Chondrocyte (in vitro differentiated cells): ENCODE results near the gene CEP68. TPM values are rescaled to one million over a fixed set of nuclear protein-coding genes. Genes with fewer than 3 reads are reported as not detected.

Source experiments
- DNase-seq: peaks from one replicate; pipeline ENCODE4 v3.0.0; 2021; ENCODE audit warnings: mixed read lengths, low spot score
- H3K27ac Mint-ChIP-seq: one replicate; pipeline ENCODE4 v1.8.0; 2021; ENCODE audit warnings: mild to moderate bottlenecking, moderate library complexity, mixed read lengths; ENCODE audit not compliant: unreplicated experiment
- H3K27me3 Mint-ChIP-seq: 2 replicates; pipeline ENCODE4 v1.8.0; 2021; ENCODE audit warnings: low read depth, mixed read lengths
- H3K36me3 Mint-ChIP-seq: 2 replicates; pipeline ENCODE4 v1.8.0; 2021; ENCODE audit warnings: low read depth, mixed read lengths
- H3K4me1 Mint-ChIP-seq: 2 replicates; pipeline ENCODE4 v1.8.0; 2021; ENCODE audit warnings: low read depth, mild to moderate bottlenecking, mixed read lengths
- H3K4me3 Mint-ChIP-seq: one replicate; pipeline ENCODE4 v1.8.0; 2021; ENCODE audit warnings: mild to moderate bottlenecking, moderate library complexity, mixed read lengths; ENCODE audit not compliant: unreplicated experiment
- H3K9me3 Mint-ChIP-seq: 2 replicates; pipeline ENCODE4 v1.8.0; 2021; ENCODE audit warnings: low read depth, mixed read lengths
- total RNA-seq: library from RNA; stranded (reverse); gene quantifications from 3 replicates; pipeline ENCODE4 v1.2.1, GENCODE V29; 2021
- TF ChIP-seq, protein P1 (sequence below): fragments of 200-600 bp; sonication (generic); IDR thresholded peaks from 2 replicates; pipeline ENCODE4 v1.5.0; 2021; ENCODE audit warnings: antibody characterized with exemption, mild to moderate bottlenecking, moderate library complexity

Gene CEP68
- total RNA-seq, 1 donor from 2014 or later, result 12.2 TPM

DNA sequence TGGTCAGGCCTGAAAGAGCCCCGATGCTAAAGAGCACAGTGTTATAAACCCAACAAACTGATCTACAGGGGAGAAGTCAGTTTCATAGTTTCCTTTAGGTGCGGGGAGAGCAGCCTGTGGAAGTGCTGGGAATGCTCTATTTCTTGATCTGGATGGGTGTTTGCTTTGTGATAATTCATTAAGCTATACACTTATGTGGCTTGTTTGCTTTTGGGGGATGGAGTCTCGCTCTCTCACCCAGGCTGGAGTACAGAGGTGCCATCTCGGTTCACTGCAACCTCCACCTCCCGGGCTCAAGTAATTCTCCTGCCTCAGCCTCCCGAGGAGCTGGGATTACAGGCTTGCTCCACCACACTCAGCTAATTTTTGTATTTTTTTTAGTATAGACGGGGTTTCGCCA, 30.1 kb upstream of the CEP68 start:
- H3K27me3 Mint-ChIP-seq, result no peaks in the 10 kb centered on the region
- TF ChIP-seq, protein P1, sequence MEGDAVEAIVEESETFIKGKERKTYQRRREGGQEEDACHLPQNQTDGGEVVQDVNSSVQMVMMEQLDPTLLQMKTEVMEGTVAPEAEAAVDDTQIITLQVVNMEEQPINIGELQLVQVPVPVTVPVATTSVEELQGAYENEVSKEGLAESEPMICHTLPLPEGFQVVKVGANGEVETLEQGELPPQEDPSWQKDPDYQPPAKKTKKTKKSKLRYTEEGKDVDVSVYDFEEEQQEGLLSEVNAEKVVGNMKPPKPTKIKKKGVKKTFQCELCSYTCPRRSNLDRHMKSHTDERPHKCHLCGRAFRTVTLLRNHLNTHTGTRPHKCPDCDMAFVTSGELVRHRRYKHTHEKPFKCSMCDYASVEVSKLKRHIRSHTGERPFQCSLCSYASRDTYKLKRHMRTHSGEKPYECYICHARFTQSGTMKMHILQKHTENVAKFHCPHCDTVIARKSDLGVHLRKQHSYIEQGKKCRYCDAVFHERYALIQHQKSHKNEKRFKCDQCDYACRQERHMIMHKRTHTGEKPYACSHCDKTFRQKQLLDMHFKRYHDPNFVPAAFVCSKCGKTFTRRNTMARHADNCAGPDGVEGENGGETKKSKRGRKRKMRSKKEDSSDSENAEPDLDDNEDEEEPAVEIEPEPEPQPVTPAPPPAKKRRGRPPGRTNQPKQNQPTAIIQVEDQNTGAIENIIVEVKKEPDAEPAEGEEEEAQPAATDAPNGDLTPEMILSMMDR, result no peak
- peaks cover 31% of the 10 kb centered on the region for H3K4me1 Mint-ChIP-seq
- peak overlapping the region; percentile 62 for H3K27ac Mint-ChIP-seq
- no peaks in the 10 kb centered on the region for H3K9me3 Mint-ChIP-seq
- DNase-seq, result no peak
- H3K36me3 Mint-ChIP-seq, result peaks cover 19% of the 10 kb centered on the region
- no peak overlapping the region for H3K4me3 Mint-ChIP-seq

DNA sequence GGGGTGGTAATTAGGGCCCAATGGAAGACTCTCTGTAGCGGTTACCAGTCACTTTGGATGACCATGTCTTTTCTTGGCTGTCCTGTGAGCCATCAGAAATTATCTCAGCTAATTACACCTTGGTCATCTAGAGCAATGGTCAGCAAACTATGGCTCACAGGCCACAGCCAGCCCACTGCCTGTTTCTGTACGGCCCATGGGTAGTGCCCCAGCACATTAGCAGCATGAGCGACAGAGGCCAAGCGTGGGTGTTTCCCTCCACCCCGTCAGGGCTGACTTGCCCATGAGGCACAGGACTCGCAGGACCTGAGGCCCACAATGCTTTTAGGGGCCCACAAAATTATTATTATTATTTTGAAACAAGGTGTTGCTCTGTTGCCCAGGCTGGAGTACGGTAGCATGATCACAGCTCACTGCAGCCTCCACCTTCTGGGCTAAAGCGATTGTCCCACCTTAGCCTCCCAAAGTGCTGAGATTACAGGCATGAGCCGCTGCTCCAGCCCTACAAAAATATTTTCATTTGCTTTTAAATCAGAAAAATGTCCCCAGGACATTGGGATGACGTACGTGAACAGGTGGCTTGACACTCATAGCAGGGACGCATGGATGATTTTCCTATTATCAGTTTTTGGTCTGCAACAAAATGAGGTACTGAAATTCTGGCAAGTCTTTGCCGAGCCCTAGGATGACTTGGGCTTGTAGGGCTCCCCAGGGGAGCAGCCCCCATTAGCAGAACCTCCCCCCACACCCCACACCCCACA, 29.3 kb upstream of the CEP68 start:
- no peaks in the 10 kb centered on the region for H3K27me3 Mint-ChIP-seq
- H3K27ac Mint-ChIP-seq, result no peak overlapping the region

DNA sequence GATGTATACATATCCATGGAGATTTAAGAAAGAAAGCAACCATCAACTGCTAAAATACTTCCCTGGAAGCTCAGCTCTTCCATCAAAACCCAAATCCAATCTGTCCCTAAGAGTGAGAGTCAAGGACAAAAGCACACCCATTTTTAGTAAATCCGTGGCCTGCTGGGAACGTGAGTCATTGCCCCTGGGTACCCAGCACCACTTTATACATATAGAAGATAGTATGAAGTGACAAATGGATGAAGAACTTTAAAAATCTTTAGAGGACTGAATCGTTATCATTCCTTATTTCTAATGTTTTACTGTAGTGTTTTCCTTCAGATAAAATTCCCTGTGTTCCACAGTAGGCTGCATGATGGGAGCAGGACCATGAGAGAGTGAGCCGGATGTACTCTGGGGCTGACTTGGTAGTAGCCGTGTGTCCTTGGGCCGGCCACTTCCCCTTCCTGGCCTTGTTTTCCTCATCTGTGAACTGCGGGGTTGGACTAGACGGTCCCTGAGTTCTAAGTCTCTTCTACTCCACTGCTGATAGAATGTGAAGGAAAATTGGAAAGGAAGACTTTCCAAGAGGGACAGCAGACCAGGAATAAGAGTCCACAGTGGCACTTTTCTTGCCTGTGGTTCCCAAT, 28.5 kb upstream of the CEP68 start:
- peaks cover 31% of the 10 kb centered on the region for H3K4me1 Mint-ChIP-seq
- no peaks in the 10 kb centered on the region for H3K27me3 Mint-ChIP-seq
- DNase-seq, result no peak
- no peaks in the 10 kb centered on the region for H3K9me3 Mint-ChIP-seq
- peaks cover 6% of the 10 kb centered on the region for H3K36me3 Mint-ChIP-seq
- H3K27ac Mint-ChIP-seq, result peak overlapping the region; percentile 47
- no peak overlapping the region for H3K4me3 Mint-ChIP-seq
- TF ChIP-seq, protein P1, result no peak

More for the DNA sequence above, 29.3 kb upstream of the CEP68 start:
- Mint-ChIP-seq H3K4me3 (no peak overlapping the region), H3K4me1 (peaks cover 31% of the 10 kb centered on the region), H3K36me3 (peaks cover 15% of the 10 kb centered on the region), H3K9me3 (no peaks in the 10 kb centered on the region)
- DNase-seq, result no peak
- TF ChIP-seq, protein P1, result no peak

DNA sequence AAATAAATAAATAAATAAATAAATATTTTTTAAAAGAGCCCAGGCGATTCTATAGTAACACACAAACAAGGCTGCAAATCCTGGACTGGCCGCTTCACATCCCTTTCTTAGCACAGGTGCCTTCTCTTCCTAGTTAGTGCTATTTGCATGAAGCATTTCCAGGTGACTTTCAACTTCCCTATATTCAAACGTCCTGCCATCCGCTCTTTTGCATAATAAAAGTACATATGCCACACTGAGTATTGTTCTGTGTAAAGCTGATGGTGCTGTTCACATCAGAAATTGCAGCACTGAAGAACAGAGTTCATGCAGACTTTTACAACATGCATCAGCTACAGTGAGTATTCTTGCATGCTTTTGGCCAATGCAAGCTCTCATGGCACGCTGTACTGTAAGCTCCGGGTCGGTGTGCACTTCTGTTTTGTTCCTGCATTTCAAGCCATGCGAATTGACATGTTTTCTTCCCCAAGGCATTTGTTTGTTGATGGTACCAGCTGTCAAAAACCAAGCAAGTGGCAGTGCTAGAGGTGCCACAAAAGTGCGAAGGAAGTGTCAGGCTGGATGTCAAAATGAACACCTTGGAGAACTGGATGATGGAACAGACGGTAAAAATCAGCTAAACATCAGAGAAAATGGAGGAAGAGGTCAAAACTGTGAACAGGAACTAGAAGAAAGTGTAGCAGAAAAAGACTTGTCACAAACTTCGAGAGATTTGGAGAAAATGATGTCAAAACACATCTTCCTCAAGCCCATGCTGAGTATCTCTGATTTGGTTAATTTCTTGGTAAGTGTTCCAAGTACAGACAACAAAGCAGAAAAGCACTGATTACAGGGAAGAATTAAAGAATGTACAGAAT, 25.5 kb upstream of the CEP68 start:
- TF ChIP-seq, protein P1, result no peak
- Mint-ChIP-seq H3K9me3 (no peaks in the 10 kb centered on the region), H3K27ac (no peak overlapping the region), H3K4me3 (no peak overlapping the region), H3K36me3 (no peaks in the 10 kb centered on the region), H3K4me1 (peaks cover 13% of the 10 kb centered on the region), H3K27me3 (no peaks in the 10 kb centered on the region)
- DNase-seq, result no peak
